Stimulated activated CD4-positive, alpha-beta T cell treated with anti-CD3 and anti-CD28 coated beads, Interleukin-4, amount 100 ng/mL, for 4 hours (primary cell): ENCODE results near the gene LARGE1.
"Not testable (repeated sequence)": the region's sequence is repeated elsewhere in the genome, so short reads cannot be mapped to it uniquely, and the experiment has no call there.

Experiments used
- DNase-seq, 2 experiments: peaks; one replicate each; pipeline ENCODE4 v3.0.0-alpha.2; 2020

LARGE1 gene

GRCh38 chr22:33584152-33584551 is 336.1 kb downstream of the LARGE1 start:
- no peak for DNase-seq

- no peak for DNase-seq
Measured at GRCh38 chr22:33582822-33583400, 337.4 kb downstream of the LARGE1 start.

GRCh38 chr22:33580310-33580709 is 340.0 kb downstream of the LARGE1 start:
- DNase-seq = no peak

- peak in 1 of 2 experiments; percentile 8 for DNase-seq
Measured at GRCh38 chr22:33579448-33580093, 340.7 kb downstream of the LARGE1 start.

- DNase-seq = no peak
Measured at GRCh38 chr22:33578752-33579151, 341.5 kb downstream of the LARGE1 start.

GRCh38 chr22:33577862-33578411 is 342.3 kb downstream of the LARGE1 start:
- DNase-seq = no peak

GRCh38 chr22:33576205-33576604 is 344.1 kb downstream of the LARGE1 start:
- DNase-seq = no peak

GRCh38 chr22:33575771-33576170 is 344.5 kb downstream of the LARGE1 start:
- DNase-seq = no peak

GRCh38 chr22:33575041-33575440 is 345.2 kb downstream of the LARGE1 start:
- DNase-seq = no peak

- no peak for DNase-seq
Measured at GRCh38 chr22:33573479-33573878, 346.8 kb downstream of the LARGE1 start.

- no peak for DNase-seq
Measured at GRCh38 chr22:33572086-33572485, 348.2 kb downstream of the LARGE1 start.

GRCh38 chr22:33570110-33570509 is 350.2 kb downstream of the LARGE1 start:
- no peak for DNase-seq

GRCh38 chr22:33569559-33569958 is 350.7 kb downstream of the LARGE1 start:
- DNase-seq = no peak

- no peak for DNase-seq
Measured at GRCh38 chr22:33569018-33569417, 351.3 kb downstream of the LARGE1 start.

GRCh38 chr22:33566495-33566894 is 353.8 kb downstream of the LARGE1 start:
- not testable (repeated sequence) for DNase-seq

- DNase-seq = no peak
Measured at GRCh38 chr22:33565580-33565995, 354.7 kb downstream of the LARGE1 start.

GRCh38 chr22:33564683-33565082 is 355.6 kb downstream of the LARGE1 start:
- no peak for DNase-seq

GRCh38 chr22:33563220-33563964 is 356.9 kb downstream of the LARGE1 start:
- DNase-seq = no peak

GRCh38 chr22:33562501-33562900 is 357.8 kb downstream of the LARGE1 start:
- DNase-seq = no peak

GRCh38 chr22:33561149-33561807 is 359.0 kb downstream of the LARGE1 start:
- no peak for DNase-seq

GRCh38 chr22:33557836-33558235 is 362.4 kb downstream of the LARGE1 start:
- DNase-seq = no peak

GRCh38 chr22:33555814-33556522 is 364.3 kb downstream of the LARGE1 start:
- DNase-seq = no peak

- DNase-seq = no peak
Measured at GRCh38 chr22:33553493-33553892, 366.8 kb downstream of the LARGE1 start.
